Left lung (tissue), 10 donors: ENCODE data around the gene TARBP1. TPM values are rescaled to one million over a fixed set of nuclear protein-coding genes. Genes with fewer than 3 reads are reported as not detected.

ENCODE experiments used
- ATAC-seq: fragments of 200-7000 bp; cut with Tn5 transposase; one replicate; pipeline ENCODE4 v1.9.1; 2020; ENCODE audit warnings: moderate library complexity
- DNase-seq, 4 donors: peaks; one replicate each; pipeline ENCODE4 v3.0.0-alpha.2; 2013 to 2020
- H3K27ac ChIP-seq, 2 donors: fragments of 200-600 bp; sonication (generic) in 1 of 2; one replicate each; pipeline versions ENCODE4 v1.5.0 to v1.8.0; 2020 to 2021
- H3K27me3 ChIP-seq, 2 donors: fragments of 200-600 bp; sonication (generic) in 1 of 2; one replicate each; pipeline versions ENCODE4 v1.5.0 to v1.8.0; 2020 to 2021
- H3K36me3 ChIP-seq, 2 donors: fragments of 200-600 bp; sonication (generic) in 1 of 2; one replicate each; pipeline versions ENCODE4 v1.5.0 to v1.8.0; 2020 to 2021
- H3K4me1 ChIP-seq, 2 donors: fragments of 200-600 bp; one replicate each; pipeline ENCODE4 v1.8.0; 2021
- H3K4me3 ChIP-seq, 2 donors: fragments of 200-600 bp; sonication (generic) in 1 of 2; one replicate each; pipeline versions ENCODE4 v1.5.0 to v1.8.0; 2020 to 2021; ENCODE audit warnings: mild to moderate bottlenecking in 1 of 2
- H3K9me3 ChIP-seq, 2 donors: fragments of 200-600 bp; sonication (generic) in 1 of 2; one replicate each; pipeline versions ENCODE4 v1.5.0 to v1.8.0; 2020 to 2021
- intact Hi-C, 2 donors: fragments of 100-400 bp; cut with DNase I; formaldehyde crosslinking; loops; one replicate each; pipeline versions ENCODE4 v1.11.2 to v1.14.2; 2022
- polyA plus RNA-seq, 6 donors: library from polyadenylated mRNA; unstranded; fragments of 120-200 nt; gene quantifications; one replicate each; pipeline ENCODE4 v1.2.1, GENCODE V29; 2013; ENCODE audit not compliant: insufficient read length in 6 of 6
- total RNA-seq, 2 donors: library from RNA; stranded (reverse); fragmentation: NEBNext Ultra II Directional; extraction: Animal tissue kit (Norgen Biotek cat#: 25700); gene quantifications; one replicate each; pipeline ENCODE4 v1.2.1, GENCODE V29; 2021
- TF ChIP-seq, protein P1 (sequence below), 2 donors: fragments of 200-600 bp; sonication (generic) in 1 of 2; IDR thresholded peaks; one replicate each; pipeline versions ENCODE4 v1.5.0 to v1.8.0; 2021; ENCODE audit warnings: antibody characterized with exemption in 2 of 2
- donor health status: DM: no; HTN: yes; CAD: no.
- donor health status: DM: no; HTN: no; CAD: no.

Gene TARBP1
- total and polyA plus RNA-seq, 8 donors, result 20.9 to 113 (median 97.3) TPM

DNA sequence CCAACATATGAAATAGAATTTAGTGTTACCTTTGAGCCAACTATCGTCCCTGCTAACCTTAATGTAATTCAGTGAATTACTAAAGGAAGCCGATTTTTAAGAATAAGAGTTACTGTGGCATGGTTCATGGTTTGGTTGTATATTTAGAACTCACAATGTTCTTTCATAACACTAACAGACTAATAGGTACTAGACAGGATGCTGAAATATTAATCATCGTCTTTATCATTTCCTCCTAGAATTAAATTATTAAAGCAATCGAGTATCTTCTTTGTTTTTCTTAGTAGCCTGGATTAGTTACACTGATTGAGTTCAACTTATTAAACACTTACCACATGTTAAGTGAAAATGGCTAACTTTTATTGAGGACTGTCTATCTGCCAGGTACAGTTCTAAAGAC, 47.7 kb downstream of the TARBP1 start:
- DNase-seq (no peak), ATAC-seq (no peak)
- TF ChIP-seq, protein P1, sequence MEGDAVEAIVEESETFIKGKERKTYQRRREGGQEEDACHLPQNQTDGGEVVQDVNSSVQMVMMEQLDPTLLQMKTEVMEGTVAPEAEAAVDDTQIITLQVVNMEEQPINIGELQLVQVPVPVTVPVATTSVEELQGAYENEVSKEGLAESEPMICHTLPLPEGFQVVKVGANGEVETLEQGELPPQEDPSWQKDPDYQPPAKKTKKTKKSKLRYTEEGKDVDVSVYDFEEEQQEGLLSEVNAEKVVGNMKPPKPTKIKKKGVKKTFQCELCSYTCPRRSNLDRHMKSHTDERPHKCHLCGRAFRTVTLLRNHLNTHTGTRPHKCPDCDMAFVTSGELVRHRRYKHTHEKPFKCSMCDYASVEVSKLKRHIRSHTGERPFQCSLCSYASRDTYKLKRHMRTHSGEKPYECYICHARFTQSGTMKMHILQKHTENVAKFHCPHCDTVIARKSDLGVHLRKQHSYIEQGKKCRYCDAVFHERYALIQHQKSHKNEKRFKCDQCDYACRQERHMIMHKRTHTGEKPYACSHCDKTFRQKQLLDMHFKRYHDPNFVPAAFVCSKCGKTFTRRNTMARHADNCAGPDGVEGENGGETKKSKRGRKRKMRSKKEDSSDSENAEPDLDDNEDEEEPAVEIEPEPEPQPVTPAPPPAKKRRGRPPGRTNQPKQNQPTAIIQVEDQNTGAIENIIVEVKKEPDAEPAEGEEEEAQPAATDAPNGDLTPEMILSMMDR (IDR thresholded peaks at IDR 0.05), result no peak
- Histone ChIP-seq H3K4me1 (no peaks in the 10 kb centered on the region), H3K9me3 (no peaks in the 10 kb centered on the region), H3K4me3 (no peak overlapping the region), H3K27ac (no peak overlapping the region), H3K27me3 (no peaks in the 10 kb centered on the region), H3K36me3 (peaks cover 0 to 48% of the 10 kb centered on the region in 2 donors)
- intact Hi-C loops, result no loop called here

DNA sequence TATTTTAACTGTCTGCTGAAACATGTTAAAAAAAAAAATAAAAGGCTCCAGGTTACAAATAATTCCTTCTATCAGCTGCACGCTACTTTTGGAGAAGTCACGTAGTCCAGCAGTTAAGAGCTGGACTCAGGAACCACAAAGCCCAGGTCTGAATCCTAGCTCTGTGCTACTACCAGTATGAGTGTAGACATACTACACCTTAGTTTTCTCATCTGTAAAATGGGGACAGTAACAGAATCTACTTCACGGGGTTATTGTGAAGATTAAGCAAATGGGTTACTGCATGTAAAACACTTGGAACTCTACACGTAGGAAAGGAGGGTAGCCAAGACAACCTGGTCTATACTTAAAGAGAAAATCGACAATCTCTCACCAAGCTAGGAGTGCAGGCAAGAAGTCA, 48.3 kb downstream of the TARBP1 start:
- intact Hi-C loops, result no loop called here
- Histone ChIP-seq H3K36me3 (peaks cover 0 to 48% of the 10 kb centered on the region in 2 donors), H3K4me3 (no peak overlapping the region), H3K27me3 (no peaks in the 10 kb centered on the region), H3K9me3 (no peaks in the 10 kb centered on the region), H3K27ac (no peak overlapping the region), H3K4me1 (no peaks in the 10 kb centered on the region)
- ATAC-seq, result no peak
- TF ChIP-seq, protein P1 (IDR thresholded peaks at IDR 0.05), result no peak
- no peak for DNase-seq

DNA sequence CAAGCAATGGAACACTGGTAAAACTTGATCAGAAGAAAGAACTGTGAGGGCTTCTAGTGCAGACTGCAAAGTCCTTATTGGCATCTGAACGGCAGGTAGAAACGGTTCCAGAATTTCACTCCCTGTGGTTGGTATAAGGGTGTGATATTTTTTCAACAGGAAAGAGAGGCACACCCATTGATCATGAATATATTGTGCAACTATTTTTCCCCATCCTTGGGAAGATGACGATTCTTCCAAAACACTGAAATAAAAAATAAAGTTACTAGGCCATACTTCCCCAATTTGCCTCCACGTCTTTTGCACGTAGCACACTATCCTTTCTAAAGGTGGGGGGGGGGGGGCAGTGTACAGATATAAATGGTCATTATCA, 49.6 kb downstream of the TARBP1 start:
- TF ChIP-seq, protein P1 (IDR thresholded peaks at IDR 0.05), result no peak
- Histone ChIP-seq H3K27ac (no peak overlapping the region), H3K36me3 (peaks cover 0 to 51% of the 10 kb centered on the region in 2 donors), H3K9me3 (no peaks in the 10 kb centered on the region), H3K4me1 (no peaks in the 10 kb centered on the region), H3K4me3 (no peak overlapping the region), H3K27me3 (no peaks in the 10 kb centered on the region)
- no peak for DNase-seq
- intact Hi-C loops, result no loop called here
- no peak for ATAC-seq

DNA sequence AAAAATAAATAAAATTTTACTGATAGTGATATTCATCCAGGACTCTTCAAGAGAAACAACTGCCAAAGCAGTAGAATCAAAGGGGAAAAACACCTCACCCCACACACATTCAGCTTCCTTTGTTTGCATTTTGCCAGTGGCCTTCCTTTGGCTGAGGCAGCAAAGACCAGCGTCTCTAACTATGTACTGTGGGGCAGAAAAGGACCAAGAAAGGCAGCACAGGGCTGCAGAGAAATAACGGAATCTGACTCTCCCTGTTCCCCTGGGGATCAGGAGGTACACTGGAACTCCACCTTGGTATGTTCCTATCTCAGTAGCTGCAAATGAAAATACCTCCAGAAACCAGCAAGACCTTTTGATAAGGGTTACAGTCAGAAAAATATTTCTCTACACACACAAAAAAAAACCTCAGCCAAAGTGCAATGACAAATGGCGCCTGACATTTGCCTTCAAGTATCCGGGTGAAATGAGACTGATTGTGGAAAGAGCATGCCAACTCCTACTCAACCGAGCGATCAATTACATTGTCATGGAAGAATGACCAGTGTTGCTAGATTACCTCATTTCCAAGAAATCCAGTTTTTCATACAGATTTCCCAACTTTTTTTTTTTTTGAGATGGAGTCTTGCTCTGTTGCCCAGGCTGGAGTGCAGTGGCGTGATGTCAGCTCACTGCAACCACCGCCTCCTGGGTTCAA, 50.9 kb downstream of the TARBP1 start:
- no peaks in the 10 kb centered on the region for H3K9me3 ChIP-seq
- no peaks in the 10 kb centered on the region for H3K4me1 ChIP-seq
- ATAC-seq (no peak), DNase-seq (no peak)
- no peak overlapping the region for H3K4me3 ChIP-seq
- H3K36me3 ChIP-seq, result peaks cover 0 to 57% of the 10 kb centered on the region in 2 donors
- no peaks in the 10 kb centered on the region for H3K27me3 ChIP-seq
- intact Hi-C loops, result no loop called here
- no peak overlapping the region for H3K27ac ChIP-seq
- TF ChIP-seq, protein P1 (IDR thresholded peaks at IDR 0.05), result no peak

DNA sequence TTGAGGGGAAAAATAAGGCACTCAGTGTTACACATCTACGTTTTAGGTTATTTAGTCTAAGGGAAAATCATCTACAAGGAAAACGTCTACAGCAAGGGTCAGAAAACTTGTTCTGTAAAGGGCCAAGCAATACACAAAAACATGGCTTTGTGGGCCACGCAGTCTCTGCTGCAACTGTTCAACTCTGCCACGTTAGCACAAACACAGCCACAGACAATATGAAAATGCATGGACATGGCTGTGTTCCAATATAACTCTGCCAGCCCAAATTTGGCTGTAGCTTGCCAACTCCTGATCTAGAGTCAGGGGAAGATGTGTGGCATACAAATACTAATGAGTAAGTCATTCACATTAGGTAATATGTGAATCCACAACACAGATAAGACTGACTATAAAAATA, 65.0 kb downstream of the TARBP1 start:
- TF ChIP-seq, protein P1 (IDR thresholded peaks at IDR 0.05), result no peak
- intact Hi-C loops, result no loop called here
- H3K27ac ChIP-seq, result no peak overlapping the region
- no peaks in the 10 kb centered on the region for H3K9me3 ChIP-seq
- peaks cover 0 to 59% of the 10 kb centered on the region in 2 donors for H3K36me3 ChIP-seq
- no peak for ATAC-seq
- H3K4me3 ChIP-seq, result no peak overlapping the region
- H3K27me3 ChIP-seq, result no peaks in the 10 kb centered on the region
- H3K4me1 ChIP-seq, result no peaks in the 10 kb centered on the region
- DNase-seq, result no peak
